Right renal cortex interstitium (tissue), 3 donors: ENCODE data around the gene CSRP2. TPM values are rescaled to one million over a fixed set of nuclear protein-coding genes. Genes with fewer than 3 reads are reported as not detected.

Source experiments
- polyA plus RNA-seq, 3 donors: library from polyadenylated mRNA; unstranded; fragments of 120-200 nt; gene quantifications; one replicate each; pipeline ENCODE4 v1.2.1, GENCODE V29; 2013; ENCODE audit not compliant: insufficient read length in 3 of 3

CSRP2 gene
- polyA plus RNA-seq, 3 donors: 90.7 to 105 (median 96.0) TPM

Other genes starting within 250 kb of the CSRP2 start
- gene ZDHHC17, start 114.9 kb downstream of the CSRP2 start, polyA plus RNA-seq: 10 to 100 TPM; 58.7 to 70.4 (median 67.2) TPM
- 1 to 10 TPM; 6.4 to 7.5 (median 6.5) TPM for gene E2F7, start 186.6 kb upstream of the CSRP2 start, polyA plus RNA-seq